Activated T-helper 1 cell treated with anti-CD3 and anti-CD28 coated beads, Interleukin-12 subunit alpha, Interleukin-12 subunit beta, Interleukin-2, Interleukin-4 antibody, amounts not matched to agents 30 ng/mL and 10 ng/mL and 1 ng/mL, durations not matched to agents 14 hours and 24 hours and 36 hours (primary cell): ENCODE results near the gene FFAR3. TPM values are rescaled to one million over a fixed set of nuclear protein-coding genes. Genes with fewer than 3 reads are reported as not detected.
"Not testable (repeated sequence)": the region's sequence is repeated elsewhere in the genome, so short reads cannot be mapped to it uniquely, and the experiment has no call there.

Source experiments
- DNase-seq: peaks from one replicate; pipeline ENCODE4 v3.0.0; 2021; ENCODE audit warnings: low spot score
- H3K27ac Mint-ChIP-seq: one replicate; pipeline ENCODE4 v1.8.0; 2021; ENCODE audit warnings: mild to moderate bottlenecking, mixed read lengths
- H3K27me3 Mint-ChIP-seq: one replicate; pipeline ENCODE4 v1.8.0; 2022; ENCODE audit warnings: mild to moderate bottlenecking, moderate library complexity, mixed read lengths; ENCODE audit not compliant: insufficient read depth
- H3K36me3 Mint-ChIP-seq: one replicate; pipeline ENCODE4 v1.8.0; 2021; ENCODE audit warnings: low read depth, mixed read lengths
- H3K4me1 Mint-ChIP-seq: one replicate; pipeline ENCODE4 v1.8.0; 2021; ENCODE audit warnings: low read depth, mixed read lengths
- H3K4me3 Mint-ChIP-seq: one replicate; pipeline ENCODE4 v1.8.0; 2021; ENCODE audit warnings: mild to moderate bottlenecking, moderate library complexity, mixed read lengths
- H3K9me3 Mint-ChIP-seq: one replicate; pipeline ENCODE4 v1.8.0; 2021; ENCODE audit warnings: mixed read lengths
- intact Hi-C: fragments of 100-400 bp; cut with micrococcal nuclease; formaldehyde crosslinking; loops from one replicate; pipeline ENCODE4 v1.15.1; 2024
- total RNA-seq: library from RNA; stranded (reverse); gene quantifications from 2 replicates; pipeline ENCODE4 v1.2.3, GENCODE V29; 2022

FFAR3 gene
- total RNA-seq, 1 donor from 2014 or later: 0.36 TPM

GRCh38 chr19:35395382-35396199 is 37.3 kb downstream of the FFAR3 start:
- no peaks in the 10 kb centered on the region for H3K9me3 Mint-ChIP-seq
- H3K27ac Mint-ChIP-seq: no peak overlapping the region
- H3K4me1 Mint-ChIP-seq: no peaks in the 10 kb centered on the region
- no peaks in the 10 kb centered on the region for H3K36me3 Mint-ChIP-seq
- no peak overlapping the region for H3K4me3 Mint-ChIP-seq
- no peak for DNase-seq
- intact Hi-C loops: no loop called here
- peaks cover 8% of the 10 kb centered on the region for H3K27me3 Mint-ChIP-seq

DNA sequence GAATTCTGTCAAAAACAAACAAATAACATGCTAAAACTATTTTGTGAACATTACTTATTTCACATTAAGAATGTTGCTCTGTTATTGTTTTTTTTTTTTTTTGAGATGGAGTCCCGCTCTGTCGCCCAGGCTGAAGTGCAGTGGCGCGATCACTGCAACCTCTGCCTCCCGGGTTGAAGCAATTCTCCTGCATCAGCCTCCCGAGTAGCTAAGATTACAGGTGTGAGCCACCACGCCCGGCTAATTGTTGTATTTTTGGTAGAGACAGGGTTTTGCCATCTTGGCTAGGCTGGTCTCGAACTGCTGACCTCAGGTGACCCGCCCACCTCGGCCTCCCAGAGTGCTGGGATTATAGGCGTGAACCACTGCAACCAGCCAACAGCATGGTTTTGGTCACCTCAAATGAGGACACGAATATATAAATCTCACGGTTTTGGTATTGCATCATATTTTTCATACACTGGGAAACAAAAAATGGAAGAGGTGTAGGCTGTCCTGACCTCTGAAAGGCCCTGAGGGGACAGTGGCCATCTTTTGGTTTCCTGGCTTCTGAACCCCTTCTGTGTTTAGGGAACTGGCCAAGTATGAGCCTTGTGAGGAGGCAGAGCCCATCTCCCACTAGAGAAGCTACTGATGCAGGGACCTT is 38.1 kb downstream of the FFAR3 start:
- H3K27ac Mint-ChIP-seq: no peak overlapping the region
- intact Hi-C loops: no loop called here

DNA sequence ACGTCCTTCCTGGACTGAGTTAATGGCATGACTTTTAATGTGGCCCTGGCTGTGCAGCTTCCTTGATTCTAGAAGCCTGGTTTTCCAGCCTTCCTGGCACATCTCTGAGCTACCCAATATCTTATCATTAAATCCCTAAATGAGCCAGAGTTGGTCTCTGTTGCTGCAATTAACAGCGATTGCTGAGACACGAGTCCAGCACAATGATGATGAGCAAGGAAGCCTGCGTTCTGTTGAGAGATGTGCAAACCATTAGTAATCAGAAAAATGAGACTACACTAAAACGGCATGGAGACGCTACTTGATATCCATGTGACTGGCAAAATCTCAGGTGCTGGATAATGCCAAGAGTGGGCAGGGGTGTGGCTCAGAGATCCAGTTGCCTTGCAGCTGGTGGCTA is 38.8 kb downstream of the FFAR3 start:
- DNase-seq: no peak
- Mint-ChIP-seq H3K36me3 (no peaks in the 10 kb centered on the region), H3K9me3 (no peaks in the 10 kb centered on the region), H3K27me3 (peaks cover 5% of the 10 kb centered on the region), H3K4me1 (no peaks in the 10 kb centered on the region), H3K27ac (no peak overlapping the region), H3K4me3 (no peak overlapping the region)
- intact Hi-C loops: no loop called here

More for the DNA sequence above, 38.1 kb downstream of the FFAR3 start:
- Mint-ChIP-seq H3K4me3 (no peak overlapping the region), H3K4me1 (no peaks in the 10 kb centered on the region), H3K36me3 (no peaks in the 10 kb centered on the region), H3K27me3 (peaks cover 5% of the 10 kb centered on the region), H3K9me3 (no peaks in the 10 kb centered on the region)
- DNase-seq: no peak

- Mint-ChIP-seq H3K36me3 (no peaks in the 10 kb centered on the region), H3K4me3 (no peak overlapping the region), H3K4me1 (no peaks in the 10 kb centered on the region), H3K27me3 (peaks cover 6% of the 10 kb centered on the region), H3K27ac (no peak overlapping the region), H3K9me3 (no peaks in the 10 kb centered on the region)
- intact Hi-C loops: no loop called here
- DNase-seq: no peak
Observed at GRCh38 chr19:35398570-35398969, 40.3 kb downstream of the FFAR3 start.

- peaks cover 6% of the 10 kb centered on the region for H3K27me3 Mint-ChIP-seq
- H3K4me3 Mint-ChIP-seq: no peak overlapping the region
- intact Hi-C loops: no loop called here
- H3K9me3 Mint-ChIP-seq: no peaks in the 10 kb centered on the region
- H3K27ac Mint-ChIP-seq: no peak overlapping the region
- H3K4me1 Mint-ChIP-seq: no peaks in the 10 kb centered on the region
- no peaks in the 10 kb centered on the region for H3K36me3 Mint-ChIP-seq
- no peak for DNase-seq
Observed at GRCh38 chr19:35399231-35399630, 41.0 kb downstream of the FFAR3 start.

GRCh38 chr19:35399948-35400772 is 41.9 kb downstream of the FFAR3 start:
- Mint-ChIP-seq H3K9me3 (no peaks in the 10 kb centered on the region), H3K36me3 (no peaks in the 10 kb centered on the region), H3K4me3 (no peak overlapping the region), H3K4me1 (peaks cover 7% of the 10 kb centered on the region), H3K27me3 (peaks cover 6% of the 10 kb centered on the region), H3K27ac (no peak overlapping the region)
- intact Hi-C loops: no loop called here
- DNase-seq: no peak

DNA sequence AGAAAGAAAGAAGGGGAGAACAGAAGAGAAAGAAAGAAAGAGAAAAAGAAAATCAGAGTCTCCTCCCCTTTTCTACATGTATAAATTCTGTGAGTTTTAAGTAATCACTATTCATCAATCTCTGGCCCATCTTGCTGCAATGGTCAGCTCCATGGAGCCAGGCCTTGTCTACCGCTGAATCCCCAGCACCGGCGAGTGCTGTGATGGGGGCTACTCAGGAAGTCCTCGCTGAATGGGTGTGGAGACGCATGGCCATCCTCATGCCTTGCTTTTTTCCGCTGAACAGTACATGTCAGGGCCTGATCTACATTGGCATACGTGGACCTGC is 42.5 kb downstream of the FFAR3 start:
- H3K4me3 Mint-ChIP-seq: no peak overlapping the region
- no peaks in the 10 kb centered on the region for H3K9me3 Mint-ChIP-seq
- peaks cover 6% of the 10 kb centered on the region for H3K27me3 Mint-ChIP-seq
- intact Hi-C loops: no loop called here
- no peaks in the 10 kb centered on the region for H3K36me3 Mint-ChIP-seq
- no peak for DNase-seq
- H3K4me1 Mint-ChIP-seq: peaks cover 9% of the 10 kb centered on the region
- no peak overlapping the region for H3K27ac Mint-ChIP-seq

- H3K9me3 Mint-ChIP-seq, H3K27me3 Mint-ChIP-seq, H3K27ac Mint-ChIP-seq: not testable (repeated sequence)
Observed at GRCh38 chr19:35401416-35401815, 43.2 kb downstream of the FFAR3 start.

GRCh38 chr19:35403116-35403760 is 45.0 kb downstream of the FFAR3 start:
- Mint-ChIP-seq H3K27ac (no peak overlapping the region), H3K4me1 (peaks cover 9% of the 10 kb centered on the region), H3K27me3 (peaks cover 6% of the 10 kb centered on the region), H3K9me3 (no peaks in the 10 kb centered on the region), H3K36me3 (no peaks in the 10 kb centered on the region), H3K4me3 (no peak overlapping the region)
- no peak for DNase-seq
- intact Hi-C loops: no loop called here

More at GRCh38 chr19:35401416-35401815, 43.2 kb downstream of the FFAR3 start:
- H3K4me1 Mint-ChIP-seq, H3K36me3 Mint-ChIP-seq, intact Hi-C loops, H3K4me3 Mint-ChIP-seq, DNase-seq: not testable (repeated sequence)

GRCh38 chr19:35404879-35405622 is 46.8 kb downstream of the FFAR3 start:
- Mint-ChIP-seq H3K36me3 (no peaks in the 10 kb centered on the region), H3K9me3 (no peaks in the 10 kb centered on the region), H3K4me3 (no peak overlapping the region), H3K27ac (peak overlapping the region; percentile 84), H3K27me3 (peaks cover 10% of the 10 kb centered on the region), H3K4me1 (peaks cover 9% of the 10 kb centered on the region)
- no peak for DNase-seq
- intact Hi-C loops: loop anchor here (2.0 kb wide), 1 partner anchor 52 kb away; no protein-coding TSS in a partner anchor

GRCh38 chr19:35407619-35408018 is 49.4 kb downstream of the FFAR3 start:
- intact Hi-C loops: no loop called here
- H3K4me1 Mint-ChIP-seq: peaks cover 9% of the 10 kb centered on the region
- DNase-seq: no peak
- H3K27ac Mint-ChIP-seq: no peak overlapping the region
- peaks cover 7% of the 10 kb centered on the region for H3K27me3 Mint-ChIP-seq
- H3K4me3 Mint-ChIP-seq: no peak overlapping the region
- H3K9me3 Mint-ChIP-seq: no peaks in the 10 kb centered on the region
- no peaks in the 10 kb centered on the region for H3K36me3 Mint-ChIP-seq
